HS-5 (cell line): ENCODE measurements around the gene SLC39A10.
"Not testable (repeated sequence)": the region's sequence is repeated elsewhere in the genome, so short reads cannot be mapped to it uniquely, and the experiment has no call there.

Experiments used
- DNase-seq: peaks from one replicate; pipeline ENCODE4 v3.0.0-alpha.2; 2012; ENCODE audit warnings: low read depth

The SLC39A10 gene

DNA sequence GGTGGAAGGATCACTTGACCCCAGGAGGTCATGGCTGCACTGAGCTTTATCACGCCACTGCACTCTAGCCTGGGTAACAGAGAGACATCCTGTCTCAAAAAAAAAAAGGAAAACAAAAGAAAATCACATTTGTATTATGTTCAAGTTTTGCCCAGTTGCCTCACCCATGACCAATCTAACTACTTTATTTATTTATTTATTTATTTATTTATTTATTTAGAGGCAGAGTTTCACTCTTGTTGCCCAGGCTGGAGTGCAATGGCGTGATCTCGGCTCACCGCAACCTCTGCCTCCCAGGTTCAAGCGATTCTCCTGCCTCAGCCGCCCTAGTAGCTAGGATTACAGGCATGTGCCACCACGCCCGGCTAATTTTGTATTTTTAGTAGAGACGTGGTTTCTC, 12.3 kb upstream of the SLC39A10 start:
- DNase-seq = not testable (repeated sequence)

DNA sequence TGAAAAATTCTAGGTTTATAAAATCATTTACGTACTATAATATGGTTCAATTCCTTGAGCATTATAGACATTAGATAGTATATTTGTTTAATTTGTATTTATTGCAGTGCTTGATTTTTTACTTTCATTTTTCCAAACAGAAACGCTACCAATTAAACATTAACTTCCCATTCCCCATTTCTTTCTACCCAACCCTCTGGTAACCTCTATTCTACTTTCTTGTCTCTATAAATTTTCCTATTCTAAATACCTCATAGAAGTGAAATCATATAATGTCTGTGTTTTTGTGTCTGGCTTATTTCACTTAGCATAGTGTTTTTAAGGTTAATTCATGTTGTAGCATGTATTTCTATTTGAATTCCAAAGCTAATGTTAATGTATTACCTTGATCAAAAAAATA, 11.6 kb upstream of the SLC39A10 start:
- DNase-seq = no peak

- DNase-seq = no peak
Observed at GRCh38 chr2:195646424-195646823, 10.6 kb upstream of the SLC39A10 start.

GRCh38 chr2:195647302-195647701, 9.7 kb upstream of the SLC39A10 start:
- DNase-seq = no peak

DNA sequence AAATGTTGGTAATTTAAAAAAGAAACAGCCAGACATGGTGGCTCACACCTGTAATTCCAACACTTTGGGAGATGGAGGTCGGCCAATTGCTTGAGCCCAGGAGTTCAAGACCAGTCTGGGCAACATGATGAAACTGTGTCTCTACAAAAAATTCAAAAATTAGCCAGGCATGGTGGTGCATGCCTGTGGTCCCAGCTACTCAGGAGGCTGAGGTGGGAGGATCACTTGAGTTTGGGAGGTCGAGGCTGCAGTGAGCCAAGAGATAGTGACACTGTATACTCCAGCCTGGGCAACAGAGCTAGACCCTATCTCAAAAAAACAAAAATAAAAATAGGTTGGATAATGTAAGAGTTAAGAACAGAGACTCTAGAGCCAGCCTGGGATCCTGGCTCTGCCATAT, 8.7 kb upstream of the SLC39A10 start:
- DNase-seq = not testable (repeated sequence)

- DNase-seq = no peak
Observed at GRCh38 chr2:195648787-195649186, 8.2 kb upstream of the SLC39A10 start.

GRCh38 chr2:195649629-195650190, 7.3 kb upstream of the SLC39A10 start:
- no peak for DNase-seq

DNA sequence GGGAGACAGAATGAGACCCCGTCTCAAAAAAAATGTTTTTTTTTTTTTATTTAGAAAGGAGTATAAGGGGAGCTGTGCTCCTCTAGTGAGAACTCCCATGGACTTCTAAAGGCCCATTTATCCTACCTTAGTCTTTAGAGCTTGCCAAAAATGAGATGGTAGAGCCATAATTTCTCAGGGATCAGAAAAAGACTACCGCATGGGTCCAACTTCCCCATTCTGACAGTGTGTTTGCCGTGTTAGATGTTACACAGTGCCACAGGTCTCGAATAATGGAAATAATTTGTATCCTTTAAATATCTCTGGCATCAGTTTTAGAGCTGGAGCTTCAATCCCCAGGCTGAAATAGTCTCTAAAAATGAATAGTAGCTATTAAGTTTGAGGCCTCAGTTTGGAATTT, 6.0 kb upstream of the SLC39A10 start:
- DNase-seq = no peak

DNA sequence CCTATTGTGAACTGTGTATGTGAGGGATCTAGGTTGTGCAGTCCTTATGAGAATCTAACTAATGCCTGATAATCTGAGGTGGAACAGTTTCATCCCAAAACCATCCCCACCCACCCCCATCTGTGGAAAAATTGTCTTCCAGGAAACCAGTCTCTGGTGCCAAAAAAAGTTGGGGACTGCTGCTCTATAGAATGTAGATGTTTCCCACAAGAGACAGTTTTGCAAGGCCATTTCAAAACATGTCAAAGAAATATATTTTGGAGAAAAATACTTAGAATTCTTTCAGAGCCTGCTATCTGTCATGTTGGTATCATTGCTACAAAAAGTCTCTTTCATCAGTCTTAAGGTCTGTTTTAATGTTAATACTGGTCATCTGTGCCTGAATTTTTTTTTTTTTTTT, 4.1 kb upstream of the SLC39A10 start:
- DNase-seq = no peak

- DNase-seq = no peak
Observed at GRCh38 chr2:195656161-195656858, 716 bp upstream of the SLC39A10 start.

GRCh38 chr2:195657634-195658540, 861 bp downstream of the SLC39A10 start:
- DNase-seq = peak; percentile 32

- DNase-seq = peak; percentile 73
Observed at GRCh38 chr2:195658541-195658890, 1.5 kb downstream of the SLC39A10 start.

DNA sequence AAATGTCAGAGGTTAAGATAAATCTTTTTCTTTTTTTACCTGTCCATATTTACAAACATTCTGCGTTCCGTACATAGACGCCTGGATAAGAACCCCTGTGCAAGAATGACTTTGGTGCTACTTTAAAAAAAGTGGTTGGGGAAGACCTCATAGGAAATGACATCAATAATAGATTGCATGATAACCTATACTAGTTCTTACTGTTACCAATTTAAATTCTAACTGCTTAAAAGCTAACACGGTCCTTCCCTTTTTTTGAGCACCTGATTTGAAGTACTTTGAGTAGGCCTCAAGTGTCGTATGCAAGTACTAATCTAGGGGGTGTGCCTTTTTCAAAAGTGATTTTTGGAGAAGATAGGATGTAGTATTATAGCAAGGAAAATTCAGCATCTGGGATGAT, 2.1 kb downstream of the SLC39A10 start:
- no peak for DNase-seq

DNA sequence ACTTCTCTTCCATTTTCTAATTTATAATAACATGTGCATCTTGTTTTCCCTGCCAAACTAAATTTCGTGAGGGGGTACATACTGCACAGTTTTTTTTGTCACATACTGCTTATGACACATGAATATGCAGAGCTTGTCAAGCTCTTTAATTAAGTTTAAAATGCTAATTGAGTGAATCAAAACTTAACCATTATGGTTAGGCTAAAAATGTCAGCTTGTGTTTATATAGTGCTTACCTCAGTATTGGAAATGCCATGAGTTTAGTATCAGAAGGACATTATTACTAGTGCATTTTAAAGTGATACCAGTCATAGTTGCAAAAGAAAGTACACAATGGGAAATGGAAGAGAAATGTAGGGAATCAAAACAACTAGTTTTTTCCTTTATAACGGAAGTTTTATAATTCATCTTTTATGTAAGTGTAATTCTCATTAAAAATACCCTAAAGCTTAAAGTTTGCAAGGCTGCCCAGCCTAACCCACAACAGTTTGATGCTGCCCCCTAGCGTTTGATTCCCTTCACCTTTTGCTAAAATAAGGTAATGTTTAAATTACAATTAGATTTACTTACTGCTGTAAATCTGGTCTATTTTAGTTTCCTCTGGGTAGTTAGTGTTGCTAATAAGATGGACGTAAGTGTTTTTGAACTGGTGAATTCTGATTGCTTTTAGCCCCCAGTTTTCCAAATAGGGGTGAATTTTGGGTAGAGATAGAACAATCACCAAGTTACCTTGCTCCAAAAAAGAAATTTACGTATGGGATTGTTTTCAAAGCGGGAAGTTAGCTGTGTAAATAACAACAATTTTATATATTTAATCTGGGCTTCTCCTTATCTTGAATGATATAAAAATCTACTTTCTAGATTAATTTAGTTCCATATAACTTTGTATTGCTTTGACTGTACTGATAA, 3.2 kb downstream of the SLC39A10 start:
- DNase-seq = peak; percentile 56

- no peak for DNase-seq
Observed at GRCh38 chr2:195662138-195662537, 5.1 kb downstream of the SLC39A10 start.

DNA sequence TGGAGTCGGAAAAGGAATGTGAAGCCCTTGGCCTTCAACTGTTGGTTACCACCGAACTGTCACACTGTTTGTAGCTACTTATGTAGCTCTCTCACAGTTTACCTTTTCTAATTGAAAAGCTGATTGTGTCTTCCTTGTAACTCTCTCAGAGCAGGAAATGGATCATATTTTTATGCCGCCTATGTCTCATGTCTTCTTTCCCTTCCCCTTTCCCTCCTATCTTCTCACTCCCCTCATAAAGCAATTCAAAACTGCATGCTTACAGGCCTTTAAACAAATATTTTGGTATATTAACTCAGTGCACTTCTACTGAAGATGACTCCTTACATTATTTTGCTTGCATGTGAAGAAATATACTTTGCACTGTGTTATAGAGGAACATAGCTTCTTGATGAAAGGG, 6.0 kb downstream of the SLC39A10 start:
- no peak for DNase-seq

- DNase-seq = no peak
Observed at GRCh38 chr2:195664528-195664927, 7.5 kb downstream of the SLC39A10 start.

GRCh38 chr2:195665153-195665552, 8.1 kb downstream of the SLC39A10 start:
- DNase-seq = not testable (repeated sequence)

DNA sequence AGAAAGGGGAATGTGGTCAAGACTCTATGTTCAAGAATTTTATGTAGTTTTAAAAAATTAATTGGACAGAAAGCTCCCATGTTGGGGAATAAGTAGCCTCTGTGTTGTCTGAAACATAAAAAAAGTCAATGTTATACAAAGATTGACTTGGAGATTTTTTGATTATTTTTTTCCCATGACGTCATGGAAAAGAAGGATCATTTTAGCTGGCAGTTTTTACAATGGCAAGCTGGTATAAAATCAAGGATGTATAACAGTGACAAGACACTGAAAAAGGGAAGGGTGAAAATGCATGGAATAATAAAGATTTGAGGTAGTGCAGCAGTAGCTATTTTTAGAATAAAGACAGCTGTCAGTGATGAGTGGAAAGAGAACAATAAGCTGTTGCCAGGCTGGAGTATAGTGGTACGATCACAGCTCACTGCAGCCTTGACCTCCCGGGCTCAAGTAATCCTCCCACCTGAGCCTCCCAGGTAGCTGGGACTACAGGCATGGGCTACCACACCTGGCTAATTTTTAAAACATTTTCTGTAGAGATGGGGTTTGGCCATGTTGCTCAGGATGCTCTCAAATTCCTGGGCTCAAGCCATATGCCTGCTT, 9.2 kb downstream of the SLC39A10 start:
- no peak for DNase-seq

GRCh38 chr2:195667974-195668373, 10.9 kb downstream of the SLC39A10 start:
- no peak for DNase-seq

- DNase-seq = no peak
Observed at GRCh38 chr2:195670191-195670590, 13.2 kb downstream of the SLC39A10 start.

- DNase-seq = no peak
Observed at GRCh38 chr2:195671563-195671962, 14.5 kb downstream of the SLC39A10 start.
